ENCODE measurements around the gene KIF16B.
"Not testable (repeated sequence)": the region's sequence is repeated elsewhere in the genome, so short reads cannot be mapped to it uniquely, and the experiment has no call there.

KIF16B gene

DNA sequence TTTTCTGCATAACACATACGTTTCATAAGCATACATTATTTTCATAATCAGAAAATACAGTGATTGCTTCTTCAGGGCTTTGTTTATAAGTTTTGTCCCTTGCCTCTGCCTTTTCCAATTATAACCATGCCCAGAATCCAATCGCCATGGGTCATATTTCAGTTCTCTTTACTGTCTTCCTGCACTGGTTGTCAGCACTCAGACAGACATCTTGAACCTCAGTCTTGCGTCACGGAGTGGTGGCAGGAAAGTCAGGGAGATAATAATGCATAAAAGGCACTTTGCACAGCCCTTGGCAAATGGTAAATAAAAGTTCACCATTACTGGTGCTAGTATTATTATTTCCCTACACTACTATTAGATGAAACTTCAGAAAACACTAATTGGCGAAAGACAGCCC, 7.2 kb downstream of the KIF16B start:
- H3K27ac ChIP-seq: no peak overlapping the region
- TF ChIP-seq, protein P1, sequence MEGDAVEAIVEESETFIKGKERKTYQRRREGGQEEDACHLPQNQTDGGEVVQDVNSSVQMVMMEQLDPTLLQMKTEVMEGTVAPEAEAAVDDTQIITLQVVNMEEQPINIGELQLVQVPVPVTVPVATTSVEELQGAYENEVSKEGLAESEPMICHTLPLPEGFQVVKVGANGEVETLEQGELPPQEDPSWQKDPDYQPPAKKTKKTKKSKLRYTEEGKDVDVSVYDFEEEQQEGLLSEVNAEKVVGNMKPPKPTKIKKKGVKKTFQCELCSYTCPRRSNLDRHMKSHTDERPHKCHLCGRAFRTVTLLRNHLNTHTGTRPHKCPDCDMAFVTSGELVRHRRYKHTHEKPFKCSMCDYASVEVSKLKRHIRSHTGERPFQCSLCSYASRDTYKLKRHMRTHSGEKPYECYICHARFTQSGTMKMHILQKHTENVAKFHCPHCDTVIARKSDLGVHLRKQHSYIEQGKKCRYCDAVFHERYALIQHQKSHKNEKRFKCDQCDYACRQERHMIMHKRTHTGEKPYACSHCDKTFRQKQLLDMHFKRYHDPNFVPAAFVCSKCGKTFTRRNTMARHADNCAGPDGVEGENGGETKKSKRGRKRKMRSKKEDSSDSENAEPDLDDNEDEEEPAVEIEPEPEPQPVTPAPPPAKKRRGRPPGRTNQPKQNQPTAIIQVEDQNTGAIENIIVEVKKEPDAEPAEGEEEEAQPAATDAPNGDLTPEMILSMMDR (IDR thresholded peaks at IDR 0.05): no peak
- no peak for TF ChIP-seq ZFX (IDR thresholded peaks at IDR 0.05; ENCODE audit: borderline replicate concordance)

GRCh38 chr20:16564079-16564478, 9.2 kb downstream of the KIF16B start:
- not testable (repeated sequence) for H3K27ac ChIP-seq

DNA sequence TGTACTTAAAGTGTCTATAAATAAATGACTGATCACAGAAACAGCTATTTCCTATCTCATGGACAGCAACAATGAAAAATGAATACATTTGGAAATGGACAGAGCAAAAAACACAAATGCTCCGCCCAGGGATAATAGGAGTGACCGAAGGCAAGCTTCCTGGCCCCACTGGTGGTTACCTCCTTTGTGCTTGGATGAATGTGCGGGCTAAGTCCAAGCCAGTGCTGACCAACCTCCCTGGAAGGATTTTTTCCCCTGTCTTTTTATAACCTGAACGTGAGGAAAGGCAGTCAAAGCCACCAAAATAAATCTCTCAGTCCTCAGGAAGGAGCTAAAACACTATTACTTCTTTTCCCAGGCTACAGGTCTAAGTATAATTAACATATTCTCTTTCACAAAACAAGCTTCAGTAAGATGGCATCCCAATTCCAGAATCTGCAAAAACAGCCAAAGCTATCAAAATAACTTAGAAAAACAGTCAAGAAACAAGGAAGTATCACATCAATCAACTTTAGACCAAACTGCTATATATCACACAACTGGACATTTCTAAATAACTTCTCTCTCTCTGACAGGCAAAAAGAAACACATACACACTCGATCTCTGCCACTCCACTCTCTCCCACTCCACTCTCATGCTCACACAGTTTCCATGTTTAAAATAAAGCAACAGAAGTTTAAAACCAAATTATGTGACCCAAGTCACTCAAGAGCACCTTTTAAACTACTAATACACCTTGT, 10.0 kb downstream of the KIF16B start:
- no peak for TF ChIP-seq ZFX (IDR thresholded peaks at IDR 0.05; ENCODE audit: borderline replicate concordance)
- TF ChIP-seq, protein P1 (IDR thresholded peaks at IDR 0.05): no peak

GRCh38 chr20:16562259-16562658, 11.0 kb downstream of the KIF16B start:
- peak overlapping the region; percentile 63 for H3K27ac ChIP-seq
- no peak for TF ChIP-seq ZFX (IDR thresholded peaks at IDR 0.05; ENCODE audit: borderline replicate concordance)
- TF ChIP-seq, protein P1 (IDR thresholded peaks at IDR 0.05): no peak

More for the DNA sequence above, 10.0 kb downstream of the KIF16B start:
- H3K27ac ChIP-seq: peak overlapping the region; percentile 63

DNA sequence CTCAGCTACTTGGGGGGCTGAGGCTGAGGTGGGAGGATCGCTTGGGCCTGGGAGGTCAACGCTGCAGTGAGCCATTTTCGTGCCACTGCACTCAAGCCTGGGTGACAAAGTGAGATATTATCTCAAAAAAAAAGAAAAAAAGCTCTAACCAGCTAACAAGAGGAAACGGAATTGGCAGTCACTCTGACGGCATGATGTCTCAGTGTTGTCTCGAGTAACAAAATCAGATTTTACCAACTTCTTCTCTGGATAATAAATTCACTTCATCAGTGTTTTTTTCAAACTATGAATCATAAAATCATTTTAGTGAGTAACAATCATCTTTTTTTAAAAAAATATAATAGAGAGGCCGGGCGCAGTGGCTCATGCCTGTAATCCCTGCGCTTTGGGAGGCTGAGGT, 12.6 kb downstream of the KIF16B start:
- no peak for TF ChIP-seq ZFX (IDR thresholded peaks at IDR 0.05; ENCODE audit: borderline replicate concordance)
- TF ChIP-seq, protein P1 (IDR thresholded peaks at IDR 0.05): no peak

GRCh38 chr20:16560216-16560615, 13.0 kb downstream of the KIF16B start:
- TF ChIP-seq, protein P1 (IDR thresholded peaks at IDR 0.05): no peak
- no peak for TF ChIP-seq ZFX (IDR thresholded peaks at IDR 0.05; ENCODE audit: borderline replicate concordance)
- H3K27ac ChIP-seq: peak overlapping the region; percentile 63

More for the DNA sequence above, 12.6 kb downstream of the KIF16B start:
- H3K27ac ChIP-seq: peak overlapping the region; percentile 63

DNA sequence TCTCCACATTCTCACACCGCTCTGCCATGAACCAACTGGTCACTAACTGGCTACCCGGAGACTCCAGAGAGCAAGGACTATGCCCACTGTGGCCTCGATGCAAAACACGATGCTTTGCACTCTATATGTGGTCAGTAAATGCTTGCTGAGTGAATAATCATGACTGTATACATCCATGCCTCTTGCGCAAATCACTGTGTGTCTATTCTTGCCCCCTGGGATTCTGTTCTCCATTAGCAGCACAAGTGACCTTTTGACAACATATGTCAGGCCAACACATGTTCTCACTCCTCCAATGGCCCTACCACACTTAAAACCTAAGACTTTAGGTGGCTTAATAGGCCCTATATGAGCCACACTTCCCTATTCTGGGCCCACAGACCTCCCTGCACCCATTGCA, 16.9 kb downstream of the KIF16B start:
- TF ChIP-seq ZFX (IDR thresholded peaks at IDR 0.05; ENCODE audit: borderline replicate concordance): no peak
- TF ChIP-seq, protein P1 (IDR thresholded peaks at IDR 0.05): no peak
- H3K27ac ChIP-seq: no peak overlapping the region
